Measurements from ENCODE around the gene ESYT1. TPM values are rescaled to one million over a fixed set of nuclear protein-coding genes. Genes with fewer than 3 reads are reported as not detected.

The ESYT1 gene
- polyA plus RNA-seq, 1 donor from 2014 or later, result 156 TPM

GRCh38 chr12:56189918-56190694 is 62.0 kb downstream of the ESYT1 start:
- Mint-ChIP-seq H3K27ac (peak overlapping the region; percentile 98 to 100 (median 99)), H3K4me1 (peaks cover 32 to 44% (median 42%) of the 10 kb centered on the region in 3 donors), H3K27me3 (no peaks in the 10 kb centered on the region), H3K9me3 (no peaks in the 10 kb centered on the region), H3K4me3 (peak overlapping the region; percentile 90 to 100 (median 98)), H3K36me3 (peaks cover 3% of the 10 kb centered on the region)

- H3K36me3 Mint-ChIP-seq, result peaks cover 3% of the 10 kb centered on the region
- peak overlapping the region; percentile 90 to 100 (median 98) for H3K4me3 Mint-ChIP-seq
- H3K27me3 Mint-ChIP-seq, result no peaks in the 10 kb centered on the region
- peak overlapping the region; percentile 98 to 100 (median 99) for H3K27ac Mint-ChIP-seq
- H3K4me1 Mint-ChIP-seq, result peaks cover 31 to 44% (median 42%) of the 10 kb centered on the region in 3 donors
- no peaks in the 10 kb centered on the region for H3K9me3 Mint-ChIP-seq
Measured at GRCh38 chr12:56190695-56191155, 62.7 kb downstream of the ESYT1 start.

DNA sequence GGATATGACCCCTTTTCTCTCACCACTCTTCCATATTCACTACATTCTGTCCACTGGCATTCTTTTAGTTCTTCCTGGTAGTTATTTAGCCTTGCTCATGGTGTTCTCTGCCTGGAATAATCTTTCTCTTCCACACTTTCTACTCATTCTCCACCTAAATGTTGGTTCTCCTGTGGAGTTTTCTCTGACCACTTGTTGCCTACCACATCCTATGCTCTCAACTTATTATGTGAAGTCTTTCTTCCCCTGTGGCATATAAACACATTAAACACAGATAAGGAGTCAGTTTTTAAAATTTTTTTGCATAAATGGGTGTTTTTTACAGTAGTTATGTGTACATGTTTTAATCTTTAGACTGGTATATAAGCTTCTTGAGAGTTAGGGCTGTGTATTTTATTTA is 64.5 kb downstream of the ESYT1 start:
- H3K36me3 Mint-ChIP-seq, result peaks cover 3% of the 10 kb centered on the region
- peaks cover 23 to 38% (median 37%) of the 10 kb centered on the region in 3 donors for H3K4me1 Mint-ChIP-seq
- H3K9me3 Mint-ChIP-seq, result no peaks in the 10 kb centered on the region
- H3K27me3 Mint-ChIP-seq, result no peaks in the 10 kb centered on the region
- peak overlapping the region in 2 of 4 donors; percentile 23 to 83 for H3K4me3 Mint-ChIP-seq
- H3K27ac Mint-ChIP-seq, result peak overlapping the region in 1 of 3 donors; percentile 88

DNA sequence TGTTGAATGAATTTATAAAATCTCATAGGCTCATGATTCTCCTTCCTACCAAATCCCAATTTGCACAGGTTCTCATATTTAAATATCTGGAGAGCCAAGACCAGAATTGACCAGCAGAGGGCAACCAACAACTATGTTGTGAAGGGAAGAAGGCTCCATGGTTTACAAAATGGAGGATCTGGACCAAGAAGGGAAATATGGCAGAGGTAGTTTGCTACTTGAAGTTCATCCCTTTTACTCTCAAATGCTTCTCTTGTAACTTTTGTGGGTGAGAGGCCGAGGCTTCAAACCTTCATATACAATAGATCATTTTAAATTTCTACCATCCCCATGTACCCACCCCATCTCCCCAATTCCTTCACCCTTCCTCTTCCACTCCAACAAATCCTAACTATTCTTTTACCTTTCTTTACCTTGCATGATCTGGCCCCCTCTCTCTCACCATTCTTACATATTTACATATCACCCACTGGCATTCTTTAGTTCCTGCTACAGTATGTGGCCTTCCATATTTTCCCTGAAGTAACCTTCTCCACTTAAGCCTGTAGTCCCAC is 65.0 kb downstream of the ESYT1 start:
- Mint-ChIP-seq H3K27ac (peak overlapping the region in 1 of 3 donors; percentile 88), H3K27me3 (no peaks in the 10 kb centered on the region), H3K4me3 (peak overlapping the region in 2 of 4 donors; percentile 23 to 83), H3K9me3 (no peaks in the 10 kb centered on the region), H3K36me3 (peaks cover 3% of the 10 kb centered on the region), H3K4me1 (peaks cover 18 to 33% (median 32%) of the 10 kb centered on the region in 3 donors)

Other genes with a start within 250 kb of the ESYT1 start
- 76.5 TPM for gene PYM1, start 200.4 kb upstream of the ESYT1 start, polyA plus RNA-seq
- 114 TPM for gene DGKA, start 197.1 kb upstream of the ESYT1 start, polyA plus RNA-seq
- gene PMEL, start 162.2 kb upstream of the ESYT1 start, polyA plus RNA-seq, result 1.1 TPM
- 8.9 TPM for gene CDK2, start 161.4 kb upstream of the ESYT1 start, polyA plus RNA-seq
- gene RAB5B, start 154.2 kb upstream of the ESYT1 start, polyA plus RNA-seq, result 54.7 TPM
- gene SUOX, start 131.0 kb upstream of the ESYT1 start, polyA plus RNA-seq, result 1.3 TPM
- 0.35 TPM for gene IKZF4, start 107.2 kb upstream of the ESYT1 start, polyA plus RNA-seq
- 1,297 TPM for gene RPS26, start 86.3 kb upstream of the ESYT1 start, polyA plus RNA-seq
- 0.83 TPM for gene ERBB3, start 48.1 kb upstream of the ESYT1 start, polyA plus RNA-seq
- 112 TPM for gene PA2G4, start 23.7 kb upstream of the ESYT1 start, polyA plus RNA-seq
- 8,874 TPM for gene RPL41, start 11.6 kb upstream of the ESYT1 start, polyA plus RNA-seq
- gene ZC3H10, start 10.0 kb upstream of the ESYT1 start, polyA plus RNA-seq, result 2.9 TPM
- 25.2 TPM for gene MYL6B, start 24.3 kb downstream of the ESYT1 start, polyA plus RNA-seq
- 1,656 TPM for gene MYL6, start 30.1 kb downstream of the ESYT1 start, polyA plus RNA-seq
- gene SMARCC2, start 61.2 kb downstream of the ESYT1 start, polyA plus RNA-seq, result 81.9 TPM
- gene RNF41, start 93.7 kb downstream of the ESYT1 start, polyA plus RNA-seq, result 104 TPM
- gene NABP2, start 96.1 kb downstream of the ESYT1 start, polyA plus RNA-seq, result 6.5 TPM
- gene SLC39A5, start 101.8 kb downstream of the ESYT1 start, polyA plus RNA-seq, result not detected
- 19.6 TPM for gene ANKRD52, start 130.1 kb downstream of the ESYT1 start, polyA plus RNA-seq
- gene COQ10A, start 138.7 kb downstream of the ESYT1 start, polyA plus RNA-seq, result 15.1 TPM
- 79.3 TPM for gene CS, start 172.1 kb downstream of the ESYT1 start, polyA plus RNA-seq
- 160 TPM for gene CNPY2, start 187.7 kb downstream of the ESYT1 start, polyA plus RNA-seq
- 5.5 TPM for gene PAN2, start 205.7 kb downstream of the ESYT1 start, polyA plus RNA-seq
- gene IL23A, start 210.6 kb downstream of the ESYT1 start, polyA plus RNA-seq, result 12.4 TPM
- 87.7 TPM for gene STAT2, start 231.8 kb downstream of the ESYT1 start, polyA plus RNA-seq
- gene APOF, start 234.6 kb downstream of the ESYT1 start, polyA plus RNA-seq, result not detected